PC-3 (cell line): ENCODE data around the gene ANKRD62. TPM values are rescaled to one million over a fixed set of nuclear protein-coding genes. Genes with fewer than 3 reads are reported as not detected.
A peak's percentile ranks its signal among the peaks of the same experiment; 100 is the strongest.
"Not testable (repeated sequence)": the region's sequence is repeated elsewhere in the genome, so short reads cannot be mapped to it uniquely, and the experiment has no call there.

Experiments
- ATAC-seq: fragments of 200-7000 bp; cut with Tn5 transposase; 2 replicates; pipeline ENCODE4 v1.9.1; 2020; ENCODE audit warnings: mild to moderate bottlenecking, moderate library complexity
- BruUV-seq: library from RNA; stranded (reverse); fragments of 400-500 nt; replicated peaks from 2 replicates; lab custom pipeline; 2021; lab: Mats Ljungman, UMichigan
- CTCF ChIA-PET: fragments of 300-600 bp; sonication (Branson Sonifier 250); formaldehyde crosslinking; loops from one replicate; lab custom pipeline; 2022; ENCODE audit warnings: antibody characterized with exemption; lab: Charles Lee
- POLR2A ChIA-PET: fragments of 300-600 bp; sonication (Branson Sonifier 250); formaldehyde crosslinking; loops from one replicate; lab custom pipeline; 2022; ENCODE audit warnings: antibody characterized with exemption; ENCODE audit not compliant: unreplicated experiment; lab: Charles Lee
- DNase-seq: peaks from one replicate; pipeline ENCODE4 v3.0.0-alpha.2; 2015
- H2AFZ ChIP-seq: fragments of 300-600 bp; sonication (generic); 2 replicates; pipeline ENCODE4 v1.6.0; 2016; ENCODE audit warnings: antibody characterized with exemption, low read length
- H3F3A ChIP-seq: fragments of 300-600 bp; sonication (generic); one replicate; pipeline ENCODE4 v1.6.0; 2017; ENCODE audit warnings: antibody characterized with exemption, low read length, control low read depth, mild to moderate bottlenecking; ENCODE audit not compliant: unreplicated experiment
- H3K27ac ChIP-seq: fragments of 300-600 bp; sonication (generic); 2 replicates; pipeline ENCODE4 v1.5.1; 2016; ENCODE audit warnings: mild to moderate bottlenecking, low read length
- H3K27me3 ChIP-seq: fragments of 300-600 bp; sonication (generic); 2 replicates; pipeline ENCODE4 v1.6.1; 2016; ENCODE audit warnings: low read length, mixed read lengths
- H3K36me3 ChIP-seq: fragments of 300-600 bp; sonication (generic); 2 replicates; pipeline ENCODE4 v1.6.1; 2016; ENCODE audit warnings: low read depth, mixed run types, low read length, mixed read lengths
- H3K4me1 ChIP-seq: fragments of 300-600 bp; sonication (generic); 2 replicates; pipeline ENCODE4 v1.5.1; 2016; ENCODE audit warnings: low read length; ENCODE audit not compliant: insufficient read depth
- H3K4me2 ChIP-seq: fragments of 300-600 bp; sonication (generic); 2 replicates; pipeline ENCODE4 v1.6.0; 2016; ENCODE audit warnings: low read length
- H3K4me3 ChIP-seq: fragments of 300-600 bp; sonication (generic); 2 replicates; pipeline ENCODE4 v1.5.1; 2016; ENCODE audit warnings: mild to moderate bottlenecking, low read length, mixed read lengths
- H3K79me2 ChIP-seq: fragments of 300-600 bp; sonication (generic); 2 replicates; pipeline ENCODE4 v1.6.1; 2017; ENCODE audit warnings: low read length, mixed read lengths
- H3K9ac ChIP-seq: fragments of 300-600 bp; sonication (generic); 2 replicates; pipeline ENCODE4 v1.6.0; 2016; ENCODE audit warnings: mild to moderate bottlenecking, low read length
- H3K9me2 ChIP-seq: fragments of 300-600 bp; sonication (generic); replicated peaks from 2 replicates; pipeline ENCODE4 v1.6.1; 2016; ENCODE audit warnings: mixed run types, low read length, mixed read lengths
- H3K9me3 ChIP-seq: fragments of 300-600 bp; sonication (generic); 2 replicates; pipeline ENCODE4 v1.6.1; 2016; ENCODE audit warnings: low read length, mixed read lengths
- H4K20me1 ChIP-seq: fragments of 300-600 bp; sonication (generic); 2 replicates; pipeline ENCODE4 v1.6.1; 2016; ENCODE audit warnings: low read length, mixed read lengths
- CTCF ChIP-seq: fragments of 300-600 bp; sonication (generic); conservative IDR thresholded peaks from 2 replicates; pipeline ENCODE4 v1.5.1; 2017; ENCODE audit warnings: antibody characterized with exemption, low read depth, mild to moderate bottlenecking, low read length
- EZH2 ChIP-seq: fragments of 300-600 bp; sonication (generic); IDR thresholded peaks from one replicate; pipeline ENCODE4 v1.6.1; 2017; ENCODE audit warnings: antibody characterized with exemption, mild to moderate bottlenecking, low read length; ENCODE audit not compliant: unreplicated experiment
- EZH2phosphoT487 ChIP-seq: fragments of 300-600 bp; sonication (generic); IDR thresholded peaks from 2 replicates; pipeline ENCODE4 v1.6.1; 2018; ENCODE audit warnings: mild to moderate bottlenecking, antibody characterized with exemption, low read length, borderline replicate concordance
- intact Hi-C: fragments of 100-400 bp; cut with micrococcal nuclease; formaldehyde crosslinking; loops from 2 replicates; pipeline ENCODE4 v1.9.0; 2023
- total RNA-seq: library from RNA; depleted of rRNA; stranded (reverse); fragments of >200 nt; gene quantifications from 2 replicates; pipeline ENCODE4 v1.2.3, GENCODE V29; 2014

ANKRD62 gene
- total RNA-seq, 1 experiment from 2014 or later: not detected

GRCh38 chr18:12072996-12073395, 20.6 kb upstream of the ANKRD62 start:
- no peak overlapping the region for H3K4me3 ChIP-seq
- DNase-seq (no peak), ATAC-seq (no peak)
- H4K20me1 ChIP-seq: no peaks in the 10 kb centered on the region
- BruUV-seq: no TSS peak
- ChIA-PET POLR2A (no interaction called here), CTCF (no interaction called here)
- intact Hi-C loops: no loop called here
- no peak overlapping the region for H2AFZ ChIP-seq
- no peaks in the 10 kb centered on the region for H3K9me2 ChIP-seq
- H3K27ac ChIP-seq: no peak overlapping the region
- no peak overlapping the region for H3K4me2 ChIP-seq
- no peaks in the 10 kb centered on the region for H3K36me3 ChIP-seq
- H3F3A ChIP-seq: no peaks in the 10 kb centered on the region
- 0 out of 2 replicates have a peak, but pooled peaks cover 5% of the 10 kb centered on the region for H3K27me3 ChIP-seq
- no peaks in the 10 kb centered on the region for H3K4me1 ChIP-seq
- no peak overlapping the region for H3K9ac ChIP-seq
- no peak for TF ChIP-seq EZH2phosphoT487
- TF ChIP-seq CTCF: no peak
- TF ChIP-seq EZH2: no peak
- no peaks in the 10 kb centered on the region for H3K79me2 ChIP-seq
- no peaks in the 10 kb centered on the region for H3K9me3 ChIP-seq

- no peak overlapping the region for H3K9ac ChIP-seq
- H3K9me3 ChIP-seq: no peaks in the 10 kb centered on the region
- no peaks in the 10 kb centered on the region for H3K4me1 ChIP-seq
- ChIA-PET POLR2A (no interaction called here), CTCF (no interaction called here)
- H3K9me2 ChIP-seq: no peaks in the 10 kb centered on the region
- no peak overlapping the region for H2AFZ ChIP-seq
- no peak for DNase-seq
- no peak overlapping the region for H3K4me3 ChIP-seq
- no peaks in the 10 kb centered on the region for H3K36me3 ChIP-seq
- H3F3A ChIP-seq: no peaks in the 10 kb centered on the region
- H3K4me2 ChIP-seq: no peak overlapping the region
- 0 out of 2 replicates have a peak, but pooled peaks cover 5% of the 10 kb centered on the region for H3K27me3 ChIP-seq
- no TSS peak for BruUV-seq
- H3K79me2 ChIP-seq: no peaks in the 10 kb centered on the region
- ATAC-seq: peak; percentile 37
- intact Hi-C loops: no loop called here
- H4K20me1 ChIP-seq: no peaks in the 10 kb centered on the region
- TF ChIP-seq EZH2 (no peak), CTCF (no peak), EZH2phosphoT487 (no peak)
- no peak overlapping the region for H3K27ac ChIP-seq
Observed at GRCh38 chr18:12074736-12075135, 18.9 kb upstream of the ANKRD62 start.

GRCh38 chr18:12076424-12077140, 17.1 kb upstream of the ANKRD62 start:
- no peaks in the 10 kb centered on the region for H3K79me2 ChIP-seq
- peak overlapping the region; percentile 63 for H3K9ac ChIP-seq
- no peaks in the 10 kb centered on the region for H3F3A ChIP-seq
- no peaks in the 10 kb centered on the region for H3K36me3 ChIP-seq
- ATAC-seq: peak; percentile 86
- H3K4me1 ChIP-seq: no peaks in the 10 kb centered on the region
- H2AFZ ChIP-seq: peak overlapping the region; percentile 69; the same call in 1 of the 2 replicates
- H3K9me2 ChIP-seq: no peaks in the 10 kb centered on the region
- ChIA-PET CTCF (no interaction called here), POLR2A (interaction anchor here (0.6 kb wide), 1 partner anchor 176 kb away, joined by 3 read pairs; no protein-coding TSS in a partner anchor)
- intact Hi-C loops: no loop called here
- peak; percentile 46 for DNase-seq
- H3K4me3 ChIP-seq: peak overlapping the region; percentile 63
- no TSS peak for BruUV-seq
- TF ChIP-seq CTCF (no peak), EZH2 (no peak), EZH2phosphoT487 (no peak)
- no peaks in the 10 kb centered on the region for H3K9me3 ChIP-seq
- peak overlapping the region; percentile 81 for H3K4me2 ChIP-seq
- H3K27me3 ChIP-seq: 0 out of 2 replicates have a peak, but pooled peaks cover 5% of the 10 kb centered on the region
- H4K20me1 ChIP-seq: no peaks in the 10 kb centered on the region
- H3K27ac ChIP-seq: no peak overlapping the region

- BruUV-seq, H2AFZ ChIP-seq, H3K4me2 ChIP-seq, POLR2A ChIA-PET, H3K9me3 ChIP-seq, DNase-seq, H3K9me2 ChIP-seq, intact Hi-C loops, H3K27ac ChIP-seq, H4K20me1 ChIP-seq, H3K27me3 ChIP-seq, H3K4me1 ChIP-seq, ATAC-seq, H3F3A ChIP-seq, H3K36me3 ChIP-seq, CTCF ChIA-PET, H3K79me2 ChIP-seq, H3K9ac ChIP-seq, H3K4me3 ChIP-seq: not testable (repeated sequence)
Observed at GRCh38 chr18:12077994-12078393, 15.6 kb upstream of the ANKRD62 start.
